Measurements from ENCODE around the gene TNFRSF4.

The TNFRSF4 gene

GRCh38 chr1:1179983-1180861 lies 33.7 kb downstream of the TNFRSF4 start:
- H3K27me3 ChIP-seq (ENCODE audit: insufficient read depth, low read length, poor library complexity): no peaks in the 10 kb centered on the region
- no peaks in the 10 kb centered on the region for H3K4me1 ChIP-seq (ENCODE audit: insufficient read depth, low read length)
- DNase-seq: no peak

GRCh38 chr1:1179346-1179982 lies 34.5 kb downstream of the TNFRSF4 start:
- Histone ChIP-seq H3K9ac (ENCODE audit: low read depth, low read length) (no peak overlapping the region), H2AFZ (ENCODE audit: low read depth, low read length) (no peak overlapping the region)

More at GRCh38 chr1:1179983-1180861, 33.7 kb downstream of the TNFRSF4 start:
- TF ChIP-seq CTCF (IDR thresholded peaks at IDR 0.05; ENCODE audit: borderline replicate concordance, extremely low read depth, low read length, poor library complexity, severe bottlenecking) (no peak), EZH2 (IDR thresholded peaks at IDR 0.05; ENCODE audit: borderline replicate concordance, low read depth, low read length, severe bottlenecking) (no peak)
- Histone ChIP-seq H3K9ac (ENCODE audit: low read depth, low read length) (no peak overlapping the region), H3K36me3 (ENCODE audit: insufficient read depth, low read length) (no peaks in the 10 kb centered on the region), H3K79me2 (ENCODE audit: insufficient read depth, low read length) (no peaks in the 10 kb centered on the region), H3K27ac (ENCODE audit: low read length) (no peak overlapping the region), H3K9me3 (ENCODE audit: insufficient read depth, low read length, severe bottlenecking) (no peaks in the 10 kb centered on the region), H3K4me2 (ENCODE audit: insufficient read depth, low read length) (no peak overlapping the region), H2AFZ (ENCODE audit: low read depth, low read length) (no peak overlapping the region), H3K4me3 (ENCODE audit: low read depth in 1 of 2, low read length in 2 of 2) (no peak overlapping the region), H4K20me1 (ENCODE audit: insufficient read depth, low read length) (no peaks in the 10 kb centered on the region; the same call in 1 of the 2 replicates)
- ATAC-seq (ENCODE audit: insufficient read depth, low read depth): no peak

GRCh38 chr1:1178794-1179331 lies 35.1 kb downstream of the TNFRSF4 start:
- Histone ChIP-seq H3K36me3 (ENCODE audit: insufficient read depth, low read length) (no peaks in the 10 kb centered on the region), H3K27me3 (ENCODE audit: insufficient read depth, low read length, poor library complexity) (no peaks in the 10 kb centered on the region), H2AFZ (ENCODE audit: low read depth, low read length) (no peak overlapping the region), H3K4me2 (ENCODE audit: insufficient read depth, low read length) (no peak overlapping the region), H3K9ac (ENCODE audit: low read depth, low read length) (no peak overlapping the region), H3K79me2 (ENCODE audit: insufficient read depth, low read length) (no peaks in the 10 kb centered on the region), H3K9me3 (ENCODE audit: insufficient read depth, low read length, severe bottlenecking) (no peaks in the 10 kb centered on the region), H3K4me3 (ENCODE audit: low read depth in 1 of 2, low read length in 2 of 2) (no peak overlapping the region), H3K4me1 (ENCODE audit: insufficient read depth, low read length) (no peaks in the 10 kb centered on the region), H4K20me1 (ENCODE audit: insufficient read depth, low read length) (no peaks in the 10 kb centered on the region; the same call in 1 of the 2 replicates), H3K27ac (ENCODE audit: low read length) (no peak overlapping the region)
- TF ChIP-seq EZH2 (IDR thresholded peaks at IDR 0.05; ENCODE audit: borderline replicate concordance, low read depth, low read length, severe bottlenecking): no peak
- no peak for TF ChIP-seq CTCF (IDR thresholded peaks at IDR 0.05; ENCODE audit: borderline replicate concordance, extremely low read depth, low read length, poor library complexity, severe bottlenecking)
- ATAC-seq (ENCODE audit: insufficient read depth, low read depth) (no peak), DNase-seq (no peak)

More at GRCh38 chr1:1179346-1179982, 34.5 kb downstream of the TNFRSF4 start:
- Histone ChIP-seq H3K27ac (ENCODE audit: low read length) (no peak overlapping the region), H3K27me3 (ENCODE audit: insufficient read depth, low read length, poor library complexity) (no peaks in the 10 kb centered on the region), H3K4me1 (ENCODE audit: insufficient read depth, low read length) (no peaks in the 10 kb centered on the region), H3K4me3 (ENCODE audit: low read depth in 1 of 2, low read length in 2 of 2) (no peak overlapping the region), H3K36me3 (ENCODE audit: insufficient read depth, low read length) (no peaks in the 10 kb centered on the region), H3K9me3 (ENCODE audit: insufficient read depth, low read length, severe bottlenecking) (no peaks in the 10 kb centered on the region), H4K20me1 (ENCODE audit: insufficient read depth, low read length) (no peaks in the 10 kb centered on the region; the same call in 1 of the 2 replicates), H3K79me2 (ENCODE audit: insufficient read depth, low read length) (no peaks in the 10 kb centered on the region), H3K4me2 (ENCODE audit: insufficient read depth, low read length) (no peak overlapping the region)
- TF ChIP-seq CTCF (IDR thresholded peaks at IDR 0.05; ENCODE audit: borderline replicate concordance, extremely low read depth, low read length, poor library complexity, severe bottlenecking): no peak
- TF ChIP-seq EZH2 (IDR thresholded peaks at IDR 0.05; ENCODE audit: borderline replicate concordance, low read depth, low read length, severe bottlenecking): no peak
- ATAC-seq (ENCODE audit: insufficient read depth, low read depth) (no peak), DNase-seq (no peak)

Data from DND-41 (cell line).